K562 (cell line): ENCODE measurements around the gene EEPD1. TPM values are rescaled to one million over a fixed set of nuclear protein-coding genes. Genes with fewer than 3 reads are reported as not detected.

Experiments used
- ATAC-seq: fragments of 200-7000 bp; cut with Tn5 transposase; 3 replicates; pipeline ENCODE4 v1.9.1; 2020; ENCODE audit warnings: moderate library complexity
- BruUV-seq: library from RNA; stranded (reverse); fragments of 400-500 nt; replicated peaks from 2 replicates; lab custom pipeline; 2021; lab: Mats Ljungman, UMichigan
- CTCF ChIA-PET: fragments of 300-600 bp; formaldehyde crosslinking; extraction: SDS; loops from one replicate; lab custom pipeline; 2021; ENCODE audit warnings: low intra/inter-chr PET ratio; lab: Yijun Ruan, JAX
- POLR2A ChIA-PET: fragments of 300-600, 350-650 bp; sonication (Branson Sonifier 250); formaldehyde crosslinking; extraction: SDS; loops from one replicate; lab custom pipeline; 2021; ENCODE audit warnings: antibody characterized with exemption, inconsistent platforms; lab: Yijun Ruan, JAX
- DNase-seq, 4 experiments: peaks; one replicate each; pipeline versions ENCODE4 v3.0.0 to v3.0.0-alpha.2; 2011 to 2018; ENCODE audit warnings: low spot score in 3 of 4, mixed read lengths in 3 of 4; ENCODE audit errors: extremely low read depth in 1 of 4
- FAIRE-seq: peaks from 2 replicates; lab custom pipeline; 2011; peaks lifted over from hg19 to GRCh38; lab: Jason Lieb, UNC
- H2AFZ ChIP-seq: 2 replicates; pipeline ENCODE4 v1.6.0; 2011; ENCODE audit warnings: low read depth, low read length, control low read depth, inconsistent platforms
- H3K27ac ChIP-seq: fragments of 200-600 bp; 3 replicates; pipeline ENCODE4 v1.8.0; 2011; ENCODE audit warnings: low read depth, mild to moderate bottlenecking, control low read depth, inconsistent platforms, low read length, moderate library complexity, mixed read lengths; ENCODE audit errors: extremely low read depth
- H3K27me3 ChIP-seq, 2 experiments: fragments of 300-600 bp in 1 of 2; 2 replicates in 1 of 2; 3 replicates in 1 of 2; pipeline versions ENCODE4 v1.6.0 to v1.8.0; 2011; ENCODE audit warnings: inconsistent platforms in 2 of 2, low read length in 2 of 2, mild to moderate bottlenecking in 1 of 2, mixed read lengths in 1 of 2, moderate library complexity in 1 of 2; ENCODE audit not compliant: control insufficient read depth in 2 of 2, insufficient read depth in 2 of 2
- H3K36me3 ChIP-seq: fragments of 300-600 bp; 3 replicates; pipeline ENCODE4 v1.8.0; 2011; ENCODE audit warnings: mild to moderate bottlenecking, low read length, inconsistent platforms; ENCODE audit not compliant: control insufficient read depth, insufficient read depth
- H3K4me1 ChIP-seq, 2 experiments: fragments of 200-600 bp in 1 of 2; replicated peaks in 1 of 2; 2 replicates in 1 of 2; 3 replicates in 1 of 2; pipeline versions ENCODE4 v1.5.1 to v1.8.0; 2011; ENCODE audit warnings: inconsistent platforms in 2 of 2, low read length in 2 of 2, mild to moderate bottlenecking in 1 of 2, mixed read lengths in 1 of 2, moderate library complexity in 1 of 2; ENCODE audit not compliant: control insufficient read depth in 2 of 2, insufficient read depth in 2 of 2
- H3K4me2 ChIP-seq: 2 replicates; pipeline ENCODE4 v1.6.1; 2011; ENCODE audit warnings: low read length, control low read depth, inconsistent platforms, mixed read lengths; ENCODE audit not compliant: insufficient read depth
- H3K4me3 ChIP-seq: fragments of 200-600 bp; sonication (generic), shearing (Covaris generic); 2 replicates; pipeline ENCODE4 v1.5.1; 2016; ENCODE audit warnings: control low read depth, inconsistent platforms
- H3K79me2 ChIP-seq: fragments of 200-600 bp; 3 replicates; pipeline ENCODE4 v1.8.0; 2011; ENCODE audit warnings: low read length, inconsistent platforms; ENCODE audit not compliant: control insufficient read depth, insufficient read depth
- H3K9ac ChIP-seq, 2 experiments: 2 replicates each; pipeline versions ENCODE4 v1.6.0 to v1.6.1; 2011; ENCODE audit warnings: low read depth in 2 of 2, low read length in 2 of 2, control low read depth in 1 of 2, inconsistent platforms in 1 of 2, mild to moderate bottlenecking in 1 of 2, mixed read lengths in 1 of 2; ENCODE audit not compliant: insufficient read depth in 1 of 2
- H3K9me1 ChIP-seq: one replicate; pipeline ENCODE4 v1.6.0; 2011; ENCODE audit warnings: inconsistent platforms, mild to moderate bottlenecking, low read length, moderate library complexity; ENCODE audit not compliant: control insufficient read depth, insufficient read depth
- H3K9me3 ChIP-seq: replicated peaks from 2 replicates; pipeline ENCODE4 v1.5.1; 2011; ENCODE audit warnings: low read depth, low read length, inconsistent platforms; ENCODE audit not compliant: control insufficient read depth, insufficient read depth
- H4K20me1 ChIP-seq: replicated peaks from 2 replicates; pipeline ENCODE4 v1.6.1; 2011; ENCODE audit warnings: low read length, inconsistent platforms, mixed read lengths; ENCODE audit not compliant: control insufficient read depth, insufficient read depth
- BACH1 ChIP-seq: fragments of 200-800 bp; sonication (Bioruptor generic); IDR thresholded peaks from 2 replicates; pipeline ENCODE4 v1.6.1; 2016; ENCODE audit warnings: missing genetic modification characterization, missing compliant biosample characterization
- GTF2A2 ChIP-seq: IDR thresholded peaks from 2 replicates; pipeline ENCODE4 v1.6.1; 2016; ENCODE audit warnings: mild to moderate bottlenecking, missing genetic modification characterization, missing compliant biosample characterization
- MEIS2 ChIP-seq: fragments of 450-650 bp; IDR thresholded peaks from 2 replicates; pipeline ENCODE4 v1.6.1; 2014; ENCODE audit warnings: mild to moderate bottlenecking; ENCODE audit not compliant: partially characterized antibody
- NCOA1 ChIP-seq: fragments of 450-650 bp; IDR thresholded peaks from 2 replicates; pipeline ENCODE4 v1.6.1; 2016; ENCODE audit warnings: low read depth
- NCOA6 ChIP-seq: fragments of 450-650 bp; IDR thresholded peaks from 2 replicates; pipeline ENCODE4 v1.6.1; 2017; ENCODE audit warnings: mild to moderate bottlenecking
- OTX1 ChIP-seq: fragments of 450-650 bp; formaldehyde crosslinking; IDR thresholded peaks from 2 replicates; pipeline ENCODE4 v1.4.0; 2022; ENCODE audit warnings: mild to moderate bottlenecking
- PHF20 ChIP-seq: fragments of 450-650 bp; IDR thresholded peaks from 2 replicates; pipeline ENCODE4 v1.6.1; 2018; ENCODE audit not compliant: partially characterized antibody
- SREBF2 ChIP-seq: sonication (generic); formaldehyde crosslinking; IDR thresholded peaks from 2 replicates; pipeline ENCODE4 v1.4.0; 2020; ENCODE audit warnings: mild to moderate bottlenecking, missing genetic modification reagents
- SRSF9 ChIP-seq: fragments of 200-400 bp; formaldehyde crosslinking; IDR thresholded peaks from 2 replicates; pipeline ENCODE4 v1.6.1; 2017; ENCODE audit warnings: low read depth, low read length, borderline replicate concordance
- ZKSCAN8 ChIP-seq: fragments of 200-800 bp; sonication (Bioruptor generic); IDR thresholded peaks from 2 replicates; pipeline ENCODE4 v1.6.1; 2016; ENCODE audit warnings: missing genetic modification characterization, missing compliant biosample characterization
- ZNF143 ChIP-seq: sonication (generic); formaldehyde crosslinking; IDR thresholded peaks from 2 replicates; pipeline ENCODE4 v1.9.0; 2022; ENCODE audit warnings: mild to moderate bottlenecking, missing genetic modification reagents
- ZNF184 ChIP-seq: sonication (generic); formaldehyde crosslinking; IDR thresholded peaks from 2 replicates; pipeline ENCODE4 v1.5.0; 2020; ENCODE audit warnings: missing genetic modification reagents
- ZNF212 ChIP-seq: fragments of 450-650 bp; formaldehyde crosslinking; IDR thresholded peaks from 2 replicates; pipeline ENCODE4 v1.4.0; 2020; ENCODE audit warnings: mild to moderate bottlenecking
- ZNF507 ChIP-seq: conservative IDR thresholded peaks from 2 replicates; pipeline ENCODE4 v1.6.1; 2017; ENCODE audit warnings: missing genetic modification characterization, missing compliant biosample characterization
- WGBS: fragments of 100-300 bp; shearing (Covaris generic); methylation state at CpG from one replicate; pipeline ENCODE4 v1.1.6; 2016; ENCODE audit warnings: low coverage, mixed read lengths; ENCODE audit not compliant: insufficient coverage; ENCODE audit errors: missing lambda C conversion rate; 5-methylcytosine and 5-hydroxymethylcytosine counted together
- in situ Hi-C: fragments of 300-500 bp; cut with MboI; formaldehyde crosslinking; loops from 4 replicates; pipeline ENCODE4 v1.15.0; 2018; ENCODE audit warnings: inconsistent platforms, mixed read lengths
- intact Hi-C: fragments of 100-400 bp; cut with micrococcal nuclease; formaldehyde crosslinking; loops from 2 replicates; pipeline ENCODE4 v1.14.2; 2022
- polyA plus RNA-seq, 8 experiments: library from polyadenylated mRNA; depleted of rRNA in 4 of 8; stranded (reverse) in 5 of 8; unstranded in 3 of 8; fragments of >200 nt; fragmentation: Nextera tagmentation in 2 of 8; fragmentation: Illumina TruSeq in 1 of 8; extraction: Ambion mirVana in 2 of 8; extraction: Trizol in 1 of 8; gene quantifications; 2 replicates each; pipeline versions ENCODE4 v1.2.1 to v1.2.3, GENCODE V29; 2011 to 2014; ENCODE audit warnings: inconsistent platforms in 1 of 8, missing spikeins in 1 of 8
- total RNA-seq, 7 experiments: library from RNA; depleted of rRNA in 6 of 7; stranded (reverse); fragments of >200 nt in 6 of 7; fragmentation: Illumina TruSeq in 2 of 7; extraction: Trizol in 2 of 7; gene quantifications; 2 replicates each; pipeline versions ENCODE4 v1.2.1 to v1.2.3, GENCODE V29; 2011 to 2021; ENCODE audit warnings: low replicate concordance in 1 of 7
- TF ChIP-seq, protein P1 (sequence below): fragments of 250-450 bp; sonication (Bioruptor Pico); IDR thresholded peaks from 2 replicates; pipeline ENCODE4 v1.8.0; 2021; ENCODE audit warnings: moderate library complexity, mild to moderate bottlenecking, inconsistent platforms
- TF ChIP-seq, protein P2 (sequence below): conservative IDR thresholded peaks from 2 replicates; pipeline ENCODE4 v1.6.1; 2011; ENCODE audit warnings: low read depth, mild to moderate bottlenecking, low read length; ENCODE audit not compliant: control insufficient read depth

Gene EEPD1
- total and polyA plus RNA-seq, 9 of the 15 experiments (the other 6 are each of a cell fraction or from before 2014, with no cell fraction given) = 0.01 to 1.5 (median 0.74) TPM; not detected in 1

DNA sequence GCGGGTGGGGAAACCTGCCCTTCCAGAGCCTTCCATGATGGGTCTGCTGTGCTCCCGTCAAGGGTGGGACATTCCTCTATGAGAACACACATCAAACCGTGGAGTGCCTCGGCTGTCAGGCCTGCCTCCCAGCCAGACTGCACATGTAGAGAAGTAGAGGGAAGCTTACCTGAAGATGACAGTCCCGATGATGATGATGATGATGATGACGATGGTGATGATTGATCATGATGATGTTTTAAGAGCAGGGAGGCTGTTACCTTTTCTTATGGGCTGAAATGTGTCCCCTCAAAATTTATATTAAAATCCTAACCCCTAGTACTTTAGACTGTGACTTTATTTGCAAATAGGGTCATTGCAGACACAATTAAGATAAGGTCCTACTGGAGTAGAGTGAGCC, 160.6 kb downstream of the EEPD1 start:
- FAIRE-seq = no peak
- no TSS peak for BruUV-seq
- no peak for ATAC-seq
- TF ChIP-seq PHF20 (no peak), NCOA1 (no peak), NCOA6 (no peak), MEIS2 (no peak), ZNF507 (tag) (no peak), ZKSCAN8 (CRISPR knock-in tag) (no peak), ZNF212 (no peak), OTX1 (no peak), SRSF9 (no peak), BACH1 (tag) (no peak), GTF2A2 (no peak), ZNF184 (CRISPR knock-in tag) (no peak), ZNF143 (CRISPR knock-in tag) (no peak), SREBF2 (CRISPR knock-in tag) (no peak)
- TF ChIP-seq, protein P1, sequence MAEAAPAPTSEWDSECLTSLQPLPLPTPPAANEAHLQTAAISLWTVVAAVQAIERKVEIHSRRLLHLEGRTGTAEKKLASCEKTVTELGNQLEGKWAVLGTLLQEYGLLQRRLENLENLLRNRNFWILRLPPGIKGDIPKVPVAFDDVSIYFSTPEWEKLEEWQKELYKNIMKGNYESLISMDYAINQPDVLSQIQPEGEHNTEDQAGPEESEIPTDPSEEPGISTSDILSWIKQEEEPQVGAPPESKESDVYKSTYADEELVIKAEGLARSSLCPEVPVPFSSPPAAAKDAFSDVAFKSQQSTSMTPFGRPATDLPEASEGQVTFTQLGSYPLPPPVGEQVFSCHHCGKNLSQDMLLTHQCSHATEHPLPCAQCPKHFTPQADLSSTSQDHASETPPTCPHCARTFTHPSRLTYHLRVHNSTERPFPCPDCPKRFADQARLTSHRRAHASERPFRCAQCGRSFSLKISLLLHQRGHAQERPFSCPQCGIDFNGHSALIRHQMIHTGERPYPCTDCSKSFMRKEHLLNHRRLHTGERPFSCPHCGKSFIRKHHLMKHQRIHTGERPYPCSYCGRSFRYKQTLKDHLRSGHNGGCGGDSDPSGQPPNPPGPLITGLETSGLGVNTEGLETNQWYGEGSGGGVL (CRISPR knock-in tag) = no peak
- TF ChIP-seq, protein P2, sequence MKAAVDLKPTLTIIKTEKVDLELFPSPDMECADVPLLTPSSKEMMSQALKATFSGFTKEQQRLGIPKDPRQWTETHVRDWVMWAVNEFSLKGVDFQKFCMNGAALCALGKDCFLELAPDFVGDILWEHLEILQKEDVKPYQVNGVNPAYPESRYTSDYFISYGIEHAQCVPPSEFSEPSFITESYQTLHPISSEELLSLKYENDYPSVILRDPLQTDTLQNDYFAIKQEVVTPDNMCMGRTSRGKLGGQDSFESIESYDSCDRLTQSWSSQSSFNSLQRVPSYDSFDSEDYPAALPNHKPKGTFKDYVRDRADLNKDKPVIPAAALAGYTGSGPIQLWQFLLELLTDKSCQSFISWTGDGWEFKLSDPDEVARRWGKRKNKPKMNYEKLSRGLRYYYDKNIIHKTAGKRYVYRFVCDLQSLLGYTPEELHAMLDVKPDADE = no peak

More for the DNA sequence above, 160.6 kb downstream of the EEPD1 start:
- H3K4me1 ChIP-seq = peaks cover 0 to 8% of the 10 kb centered on the region in 2 experiments; a peak in 2 of 5 replicates
- 12% methylated on average over 6 of the region's 6 CpGs for WGBS
- no peak overlapping the region for H3K4me3 ChIP-seq
- H3K79me2 ChIP-seq = no peaks in the 10 kb centered on the region
- POLR2A ChIA-PET = interaction anchor here (0.6 to 0.9 kb wide), 3 partner anchors 12 to 196 kb away, joined by 3 to 4 read pairs (median 3); no protein-coding TSS in a partner anchor
- CTCF ChIA-PET = interaction anchor here (1.0 to 1.6 kb wide), 2 partner anchors 13 to 328 kb away, joined by 3 to 5 read pairs; no protein-coding TSS in a partner anchor
- no peak overlapping the region for H2AFZ ChIP-seq
- no peaks in the 10 kb centered on the region for H3K9me1 ChIP-seq
- no peaks in the 10 kb centered on the region for H3K9me3 ChIP-seq
- H3K27ac ChIP-seq = no peak overlapping the region
- in situ Hi-C loops (no loop called here), intact Hi-C loops (loop anchor here (10.0 kb wide), 1 partner anchor 871 kb away; no protein-coding TSS in a partner anchor)
- H3K4me2 ChIP-seq = no peak overlapping the region
- no peak for DNase-seq
- no peaks in the 10 kb centered on the region for H4K20me1 ChIP-seq
- H3K36me3 ChIP-seq = no peaks in the 10 kb centered on the region
- no peak overlapping the region for H3K9ac ChIP-seq
- peaks cover 0 to 28% of the 10 kb centered on the region in 2 experiments; a peak in 2 of 5 replicates for H3K27me3 ChIP-seq
